HG03139 (cell line): ENCODE measurements around the gene NFAT5.
"Not testable (repeated sequence)": the region's sequence is repeated elsewhere in the genome, so short reads cannot be mapped to it uniquely, and the experiment has no call there.

Source experiments
- ATAC-seq: cut with Tn5 transposase; IDR thresholded peaks from one replicate; pipeline ENCODE4 v1.9.1; 2021; ENCODE audit not compliant: unreplicated experiment

Gene NFAT5

DNA sequence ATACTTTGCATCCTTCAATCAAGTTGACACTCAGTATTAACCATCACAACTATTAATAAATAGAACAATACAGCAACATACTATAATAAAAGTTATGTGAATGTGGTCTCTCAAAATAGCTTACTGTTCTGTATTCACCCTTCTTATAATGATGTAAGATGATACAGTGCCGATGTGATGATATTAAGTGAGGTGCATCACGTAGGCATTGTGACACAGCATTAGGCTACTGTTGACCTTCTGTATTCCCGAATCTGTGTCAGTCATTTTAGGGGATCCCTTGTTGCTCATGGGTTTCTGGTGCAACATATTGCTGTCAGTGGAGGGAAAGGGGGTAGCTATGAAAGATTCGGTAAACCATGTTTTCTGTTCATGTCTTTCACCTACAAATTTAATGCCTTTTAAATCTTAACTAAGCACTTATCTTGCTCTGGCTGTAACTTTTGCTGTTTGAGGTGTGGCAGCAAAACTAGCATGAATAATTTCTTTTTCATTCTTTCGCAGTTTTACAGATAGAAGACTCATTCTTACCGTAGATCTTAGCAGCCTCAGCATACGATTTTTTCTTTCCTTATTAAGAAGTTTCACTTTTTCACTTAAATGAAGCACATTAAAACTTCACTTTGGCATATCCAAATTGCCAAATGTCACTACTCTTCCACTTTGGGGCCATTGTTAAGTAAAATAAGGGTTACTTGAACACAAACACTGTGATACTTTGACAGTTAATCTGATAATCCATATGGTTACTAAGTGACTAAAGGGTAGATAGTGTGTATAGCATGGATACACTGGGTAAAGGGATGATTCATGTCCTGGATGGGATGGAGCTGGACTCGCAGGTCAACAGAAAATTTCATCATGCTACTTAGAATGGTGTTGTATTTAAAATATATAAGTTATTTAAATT lies 29.6 kb downstream of the NFAT5 start:
- ATAC-seq: no peak

DNA sequence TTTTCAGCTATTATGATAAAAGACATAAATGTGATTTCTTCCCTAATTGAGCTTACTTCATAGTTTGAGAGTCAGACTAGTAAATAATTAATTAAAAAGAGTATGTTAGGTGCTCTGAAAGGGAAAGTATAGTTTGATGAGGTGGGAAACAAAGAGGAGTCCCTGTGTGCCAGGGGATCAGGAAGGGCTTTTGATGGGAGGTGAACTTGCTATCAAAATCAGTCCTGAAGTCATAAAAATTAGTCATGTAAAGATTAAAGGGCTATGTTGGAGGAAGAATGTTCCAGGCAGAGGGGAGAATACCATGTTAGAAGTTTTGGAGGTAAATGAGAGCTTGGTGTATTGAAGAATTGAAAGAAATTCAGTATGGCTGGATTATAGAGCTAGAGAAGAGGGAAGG lies 31.0 kb downstream of the NFAT5 start:
- ATAC-seq: no peak

DNA sequence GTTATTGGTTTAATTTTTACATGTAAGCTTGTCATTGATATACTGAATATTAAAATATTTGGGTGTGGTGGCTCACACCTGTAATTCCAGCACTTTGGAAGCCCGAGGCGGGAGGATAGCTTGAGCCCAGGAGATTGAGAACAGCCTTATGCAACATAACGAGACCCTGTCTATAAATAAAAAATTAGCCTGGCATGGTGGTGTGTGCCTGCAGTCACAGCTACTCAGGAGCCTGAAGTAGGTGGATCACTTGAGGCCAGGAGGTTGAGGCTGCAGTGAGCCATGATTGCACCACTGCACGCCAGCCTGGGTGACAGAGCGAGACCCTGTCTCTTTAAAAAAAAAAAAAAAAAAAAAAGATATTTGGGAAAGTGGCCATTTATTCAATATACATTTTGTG lies 32.3 kb downstream of the NFAT5 start:
- no peak for ATAC-seq

DNA sequence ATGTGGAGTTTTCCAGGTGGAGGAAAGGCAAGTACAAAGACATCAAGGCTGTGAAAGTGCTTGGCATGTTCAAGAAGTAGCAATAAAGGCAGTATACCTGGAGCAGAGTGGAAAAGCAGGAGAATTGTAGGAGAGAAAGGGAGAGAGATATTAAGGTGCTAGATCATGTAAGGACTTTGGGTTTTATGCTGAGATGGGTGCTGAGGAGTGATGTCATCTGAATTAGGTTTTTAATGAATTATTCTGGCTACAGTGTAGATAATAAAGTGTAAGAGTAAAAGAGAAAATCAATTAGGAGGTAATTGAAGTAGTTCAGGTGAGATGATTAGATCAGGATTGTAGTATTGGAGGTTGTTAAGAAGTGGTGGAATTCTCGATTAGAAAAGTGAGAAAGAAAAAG lies 34.0 kb downstream of the NFAT5 start:
- ATAC-seq: no peak

DNA sequence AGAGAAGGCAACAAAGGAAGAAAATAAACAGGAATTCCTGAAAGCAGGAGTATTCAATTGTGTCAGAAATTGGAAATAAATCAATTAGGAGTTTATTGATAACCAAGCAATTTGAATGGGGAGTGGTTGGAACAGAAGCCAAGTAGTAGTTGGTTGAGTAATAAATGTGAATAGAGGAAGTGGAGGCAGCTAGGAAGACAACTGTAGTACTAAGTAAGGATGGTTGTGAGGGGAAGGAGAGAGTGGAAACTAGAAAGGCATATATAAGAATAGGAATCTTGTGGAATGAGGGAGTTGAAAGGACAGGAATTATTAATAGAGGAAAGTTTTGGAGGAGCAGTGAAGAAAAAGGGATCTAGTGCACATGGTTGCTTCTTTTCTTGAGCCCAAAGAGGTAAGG lies 34.4 kb downstream of the NFAT5 start:
- ATAC-seq: no peak

DNA sequence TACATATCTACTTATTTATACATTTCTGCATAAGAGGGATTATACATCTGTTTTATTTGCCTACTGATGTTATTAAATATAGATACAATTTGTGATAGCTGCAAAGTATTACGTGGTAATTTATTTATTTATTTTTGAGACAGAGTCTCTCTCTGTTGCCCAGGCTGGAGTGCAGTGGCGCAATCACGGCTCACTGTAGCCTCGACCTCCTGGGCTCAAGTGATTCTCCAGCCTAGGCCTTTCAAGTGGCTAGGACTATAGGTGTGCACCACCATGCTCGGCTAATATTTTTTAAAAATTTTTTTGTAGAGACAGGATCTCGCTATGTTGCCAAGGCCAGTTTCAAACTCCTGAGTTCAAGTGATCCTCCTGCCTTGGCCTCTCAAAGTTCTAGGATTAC lies 35.5 kb downstream of the NFAT5 start:
- ATAC-seq: no peak

DNA sequence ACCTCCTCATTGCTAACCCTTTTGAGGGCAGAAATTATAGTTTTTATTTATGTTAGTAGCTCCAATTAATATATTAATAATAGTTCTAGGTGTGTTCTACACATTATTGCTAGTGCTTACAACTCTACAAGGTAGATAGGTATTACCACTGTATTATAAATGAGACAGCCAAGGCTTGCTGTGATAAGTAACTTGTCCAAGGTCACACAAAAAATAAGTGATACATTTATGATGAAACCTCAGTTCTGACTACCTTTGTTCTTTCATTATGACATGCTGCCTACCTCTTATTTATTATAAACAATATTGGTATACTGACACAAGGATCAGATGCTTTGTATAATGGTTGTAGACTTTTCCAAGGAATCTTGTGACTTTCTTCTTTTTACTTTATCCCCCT lies 41.2 kb downstream of the NFAT5 start:
- no peak for ATAC-seq

DNA sequence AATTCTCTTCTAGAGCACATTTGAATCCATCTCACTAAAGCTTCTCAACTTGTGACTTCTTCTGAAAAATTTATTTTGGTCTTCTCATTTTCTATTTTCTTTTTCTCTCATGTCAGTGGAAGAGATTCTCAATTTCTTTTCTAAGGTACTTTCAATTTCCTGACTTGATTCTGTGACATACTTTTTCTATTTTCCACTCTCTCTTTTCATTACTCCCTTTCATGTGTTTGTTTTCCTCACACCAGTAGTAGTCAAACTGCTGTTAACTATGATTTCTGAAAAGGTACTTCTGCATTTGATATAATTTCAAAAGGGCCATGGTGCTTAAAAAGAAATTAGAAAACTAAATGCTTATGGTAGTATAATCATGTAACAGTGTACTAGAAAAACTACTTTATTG lies 41.9 kb downstream of the NFAT5 start:
- no peak for ATAC-seq

DNA sequence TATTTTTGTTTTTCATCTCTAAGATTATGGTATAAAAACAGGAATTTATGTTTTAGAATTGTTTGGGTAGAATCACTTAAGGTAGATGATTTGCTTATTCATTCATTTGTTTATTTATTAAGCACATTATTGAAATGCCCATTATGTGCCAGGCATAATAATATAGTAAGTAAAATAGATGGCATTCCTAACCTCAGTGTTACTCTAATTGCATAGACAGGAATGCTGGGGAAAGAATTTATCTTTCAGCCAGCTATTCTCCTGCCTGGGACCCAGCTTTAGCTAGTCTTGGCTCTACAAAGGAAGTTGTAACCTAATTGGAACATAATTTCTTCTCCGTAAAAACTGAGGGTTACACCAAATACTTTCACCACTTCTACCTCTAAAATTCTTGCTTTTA lies 44.6 kb downstream of the NFAT5 start:
- ATAC-seq: no peak

DNA sequence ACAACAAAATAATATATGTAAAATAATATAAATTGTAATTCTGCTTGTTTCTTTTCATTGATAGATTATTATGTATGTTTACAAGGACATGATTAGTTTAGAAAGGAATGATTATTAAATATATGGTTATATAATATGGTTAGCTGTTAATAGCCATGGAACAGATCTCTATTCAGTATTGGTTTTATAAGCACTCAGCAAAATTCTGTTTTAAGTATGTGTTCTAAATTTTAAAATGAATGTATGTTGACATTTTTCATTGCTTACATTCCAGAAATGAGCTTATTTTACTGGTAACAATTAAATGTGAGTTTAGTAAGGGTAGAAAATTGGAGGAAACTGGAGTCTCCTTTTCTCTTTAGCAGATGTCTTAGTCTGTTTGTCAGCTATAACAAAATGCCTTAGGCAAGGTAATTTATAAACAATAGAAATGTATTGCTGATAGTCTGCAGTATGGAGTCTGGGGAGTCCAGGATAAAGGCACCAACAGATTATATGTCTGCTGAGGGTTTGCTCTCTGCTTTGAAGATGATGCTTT lies 45.4 kb downstream of the NFAT5 start:
- ATAC-seq: no peak

DNA sequence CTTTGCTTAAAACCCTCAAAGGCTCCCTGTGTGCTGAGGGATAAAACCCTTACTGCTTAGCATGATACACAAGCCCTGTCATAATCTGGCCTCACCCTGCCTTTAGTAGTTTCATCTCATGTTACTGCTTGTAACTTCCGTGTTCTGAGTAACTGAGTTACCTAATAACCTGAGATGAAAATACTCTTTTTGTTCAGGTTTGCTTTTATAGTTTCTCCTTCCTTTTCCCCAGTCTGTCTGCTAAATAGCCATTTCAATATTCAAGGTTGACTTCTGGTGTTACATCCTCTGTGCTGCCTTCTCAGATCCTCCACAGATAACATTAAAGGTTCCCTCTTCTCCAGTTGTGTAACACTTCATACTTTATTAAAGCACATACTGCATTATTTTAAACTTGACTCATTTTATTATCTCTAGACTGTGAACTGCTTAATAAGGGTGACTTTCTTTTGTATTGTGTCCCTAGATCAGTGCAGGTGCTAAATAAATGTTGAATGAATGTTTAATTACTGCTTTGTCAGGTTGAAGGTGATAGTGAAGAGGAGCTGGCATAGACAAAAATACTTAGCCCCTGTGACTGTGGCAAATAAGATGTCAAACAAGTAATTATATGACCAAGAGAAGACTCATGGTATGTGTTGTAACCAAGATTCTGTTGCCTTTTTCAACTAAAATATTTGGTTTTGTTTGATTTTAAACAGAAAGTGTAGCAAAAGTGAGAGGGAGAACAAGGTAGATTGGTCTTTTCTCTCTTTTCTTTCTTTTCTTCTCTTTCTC lies 47.8 kb downstream of the NFAT5 start:
- ATAC-seq: no peak

DNA sequence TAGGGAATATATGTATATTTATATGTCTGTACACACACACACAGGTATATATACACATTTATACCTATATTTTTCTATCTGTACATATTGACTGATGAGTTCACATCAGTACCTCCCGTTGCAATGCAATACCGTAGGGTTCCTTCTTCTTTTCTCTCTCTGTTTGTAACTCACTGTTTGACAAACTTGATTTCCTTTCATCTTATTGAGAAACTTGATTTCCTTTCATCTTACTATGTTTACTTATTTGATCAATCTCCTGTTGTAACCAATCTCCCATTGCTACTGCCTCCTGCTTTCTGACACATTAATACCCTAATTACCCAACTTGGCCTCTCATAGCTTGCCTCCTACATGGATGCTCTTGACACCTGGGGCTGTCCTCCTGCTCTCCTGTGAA lies 49.8 kb downstream of the NFAT5 start:
- ATAC-seq: no peak

DNA sequence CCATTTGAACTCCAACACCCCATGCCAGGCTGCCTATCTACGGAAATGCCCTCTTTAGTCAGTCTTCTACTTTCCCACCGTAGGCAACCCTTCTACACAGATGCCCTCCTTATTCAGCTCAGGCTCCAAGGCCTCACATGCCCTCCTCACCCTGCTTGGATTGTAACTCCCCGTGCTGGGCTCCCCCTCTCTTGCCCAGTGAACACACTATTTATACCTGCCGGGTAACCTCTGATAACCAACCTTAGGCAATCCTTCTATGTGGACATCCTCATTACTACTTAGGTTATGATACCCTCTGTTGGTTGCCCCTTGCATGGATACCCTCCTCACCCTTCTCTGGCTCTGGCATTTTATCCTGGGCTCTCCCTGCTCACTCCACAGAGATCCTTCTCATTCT lies 50.3 kb downstream of the NFAT5 start:
- no peak for ATAC-seq

DNA sequence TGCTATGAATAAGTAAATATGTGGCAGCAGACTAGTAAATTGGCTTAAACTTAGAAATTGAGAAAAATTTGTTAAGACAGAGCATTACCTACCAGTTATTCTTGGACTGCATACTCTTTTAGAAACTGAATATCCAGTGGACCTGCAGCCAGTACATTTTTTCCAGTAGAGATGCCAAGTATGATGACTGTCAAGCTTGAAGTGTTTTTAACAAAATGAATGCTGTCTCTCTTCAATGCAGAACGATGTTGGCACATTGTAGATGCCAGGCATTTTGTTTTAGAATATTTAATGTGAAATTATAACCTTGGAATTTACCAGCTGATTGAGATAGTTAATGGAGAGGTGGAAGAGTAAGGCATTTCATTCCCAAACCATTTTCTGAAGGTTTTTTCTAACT lies 52.5 kb downstream of the NFAT5 start:
- no peak for ATAC-seq

DNA sequence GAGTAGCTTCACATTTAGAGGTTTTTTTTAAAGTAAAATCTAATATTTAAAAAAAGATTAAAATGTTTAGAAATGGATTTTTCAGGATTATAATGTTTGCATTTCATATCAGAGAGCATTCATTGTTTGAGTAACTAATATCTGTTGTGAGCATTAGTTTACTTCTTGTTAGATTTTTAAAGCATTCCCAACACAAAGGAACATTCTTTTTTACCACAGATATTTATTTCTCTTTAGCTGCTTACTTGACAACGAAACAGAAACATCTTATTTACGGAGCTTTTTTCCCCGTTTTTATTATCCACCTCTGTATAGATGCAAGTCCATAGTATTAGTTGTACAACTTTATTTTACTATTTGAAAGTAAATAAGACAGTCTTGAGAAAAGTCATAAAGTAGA lies 53.0 kb downstream of the NFAT5 start:
- no peak for ATAC-seq

DNA sequence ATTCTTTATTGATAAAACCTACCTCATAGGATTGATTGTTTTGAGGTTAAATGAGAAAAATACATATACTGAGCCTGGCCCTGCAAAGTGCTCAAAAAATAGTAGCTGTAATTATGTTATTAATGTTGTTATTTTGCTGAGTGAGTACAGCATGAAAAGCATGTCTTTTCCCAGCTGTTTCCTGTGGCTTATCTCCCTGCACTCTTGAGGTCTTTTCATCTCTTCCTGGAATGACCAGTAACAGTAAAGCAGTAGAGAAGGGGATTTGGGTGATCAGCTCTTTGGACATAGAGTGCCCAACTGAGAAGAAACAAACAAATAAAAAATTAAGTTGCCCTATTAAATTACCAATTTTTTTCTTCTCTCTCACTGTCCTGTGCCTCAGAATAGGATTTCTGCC lies 53.7 kb downstream of the NFAT5 start:
- no peak for ATAC-seq

DNA sequence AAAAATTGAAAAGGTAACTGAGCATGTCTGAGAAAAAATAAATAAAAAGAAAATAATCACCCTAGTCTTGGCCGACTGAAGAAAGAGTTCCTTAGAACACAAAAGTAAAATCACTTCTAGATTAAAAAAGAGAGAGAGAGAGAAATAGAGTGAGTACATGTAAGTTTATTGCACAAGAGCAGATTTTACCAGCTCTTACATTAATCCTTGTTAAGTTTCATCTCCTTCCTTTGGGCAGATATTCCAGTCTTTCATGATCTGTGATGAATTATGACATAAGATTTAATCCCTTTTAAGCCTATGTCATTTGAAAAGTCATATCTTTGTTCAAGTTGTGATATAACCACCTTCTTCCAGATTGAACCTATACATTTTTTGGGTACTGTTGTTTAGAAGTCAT lies 54.8 kb downstream of the NFAT5 start:
- no peak for ATAC-seq

DNA sequence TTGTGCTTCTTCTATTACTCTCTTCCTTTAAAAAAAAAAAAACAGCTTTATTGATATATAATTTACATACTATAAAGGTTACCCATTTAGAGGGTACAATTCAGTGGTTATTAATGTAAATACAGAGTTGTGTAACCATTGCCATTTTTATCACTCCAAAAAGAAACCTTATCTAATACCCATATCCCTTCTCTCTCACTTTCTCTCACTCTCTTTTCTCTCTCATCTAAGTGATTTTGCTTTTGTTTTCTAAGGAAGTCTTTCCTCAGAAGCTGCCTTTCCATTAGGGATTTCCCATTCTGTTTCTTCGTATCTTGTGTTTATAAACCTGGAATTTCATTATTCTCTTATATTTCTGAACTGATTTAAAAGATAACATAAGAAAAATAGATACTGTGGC lies 55.5 kb downstream of the NFAT5 start:
- ATAC-seq: no peak

DNA sequence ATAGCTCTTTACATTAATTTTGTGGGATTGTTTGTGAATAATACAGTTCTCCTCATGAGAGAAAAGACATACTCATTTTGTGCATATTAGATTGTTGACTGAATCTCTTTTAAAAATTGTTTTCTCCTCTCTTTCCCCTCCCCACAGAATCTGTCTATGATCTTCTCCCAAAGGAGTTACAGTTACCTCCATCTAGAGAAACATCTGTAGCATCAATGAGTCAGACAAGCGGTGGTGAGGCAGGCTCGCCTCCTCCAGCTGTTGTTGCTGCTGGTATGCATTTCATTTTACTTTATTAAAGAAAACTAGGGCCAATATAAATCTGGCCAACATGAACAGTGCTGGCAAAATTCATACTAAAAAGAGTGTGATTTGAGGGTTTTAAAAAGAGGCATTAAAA lies 60.5 kb downstream of the NFAT5 start:
- no peak for ATAC-seq

DNA sequence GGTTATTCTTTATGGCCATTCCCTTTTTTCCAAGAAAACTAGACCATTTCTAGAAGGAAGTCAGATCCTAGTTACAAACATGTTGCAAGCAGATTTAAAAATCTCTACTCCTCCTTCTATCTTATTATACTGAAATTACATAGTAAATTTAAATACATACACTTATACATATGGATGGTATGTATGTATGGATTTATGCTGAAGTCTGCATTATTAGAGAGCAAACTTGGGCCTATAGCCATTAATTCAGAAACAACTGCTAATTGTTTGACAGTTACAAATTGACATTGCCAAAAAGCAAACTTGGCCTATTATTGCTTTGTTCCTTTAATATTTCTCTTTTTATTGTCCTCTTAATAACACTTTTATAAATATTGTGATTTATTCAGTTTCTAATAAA lies 67.1 kb downstream of the NFAT5 start:
- ATAC-seq: no peak

DNA sequence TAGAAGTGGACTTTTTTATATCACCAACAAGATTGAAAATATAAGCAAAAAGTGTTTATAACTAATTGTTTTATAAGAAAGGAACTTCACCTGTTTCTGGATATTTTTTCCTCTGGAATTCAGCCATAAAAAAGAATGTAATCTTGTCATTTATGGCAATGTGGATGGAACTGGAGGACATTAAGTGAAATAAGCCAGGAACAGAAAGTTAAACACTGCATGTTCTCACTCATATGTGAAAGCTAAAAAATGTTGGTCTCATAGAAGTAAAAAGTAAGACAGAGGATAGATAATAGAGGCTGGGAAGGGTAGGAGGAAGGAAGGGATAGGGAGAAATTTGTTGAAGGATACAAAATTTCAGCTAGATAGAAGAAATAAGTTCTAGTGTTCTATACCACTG lies 67.6 kb downstream of the NFAT5 start:
- no peak for ATAC-seq

DNA sequence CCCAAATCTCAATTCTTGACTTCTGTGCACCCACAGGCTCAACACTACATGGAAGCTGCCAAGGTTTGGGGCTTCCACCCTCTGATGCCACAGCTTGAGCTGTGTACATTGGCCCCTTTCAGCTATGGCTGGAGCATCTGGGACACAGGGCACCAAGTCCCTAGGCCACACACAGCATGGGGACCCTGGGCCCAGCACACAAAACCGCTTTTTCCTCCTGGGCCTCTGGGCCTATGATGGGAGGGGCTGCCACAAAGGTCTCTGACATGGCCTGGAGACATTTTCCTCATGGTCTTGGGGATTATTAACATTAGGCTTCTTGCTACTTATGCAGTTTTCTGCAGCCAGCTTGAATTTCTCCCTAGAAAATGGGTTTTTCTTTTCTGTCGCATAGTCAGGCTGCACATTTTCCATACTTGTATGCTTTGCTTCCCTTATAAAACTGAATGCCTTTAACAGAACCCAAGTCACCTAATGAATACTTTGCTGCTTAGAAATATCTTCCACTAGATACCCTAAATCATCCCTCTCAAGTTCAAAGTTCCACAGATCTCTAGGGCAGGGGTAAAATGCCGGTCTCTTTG lies 70.9 kb downstream of the NFAT5 start:
- ATAC-seq: not testable (repeated sequence)
